Stomach (tissue), 4 donors: Measurements from ENCODE around the gene NDFIP2.

Experiments used
- CTCF ChIP-seq, 7 experiments: fragments of 450-650 bp in 4 of 7; fragments of 200-600 bp in 3 of 7; sonication (generic) in 3 of 7; IDR thresholded peaks; one replicate each; pipeline ENCODE4 v1.5.1; 2016 to 2019; ENCODE audit warnings: antibody characterized with exemption in 7 of 7, control low read depth in 2 of 7, mild to moderate bottlenecking in 1 of 7
- POLR2AphosphoS5 ChIP-seq, 3 donors: sonication (generic); formaldehyde crosslinking; IDR thresholded peaks; one replicate each; pipeline ENCODE4 v1.6.1; 2016; ENCODE audit warnings: antibody characterized with exemption in 3 of 3

- TF ChIP-seq CTCF (IDR thresholded peaks at IDR 0.05) (no peak), POLR2AphosphoS5 (IDR thresholded peaks at IDR 0.05) (no peak)
Measured at GRCh38 chr13:79490326-79490725, 9.4 kb downstream of the NDFIP2 start.
